ENCODE results near the gene AGAP1. TPM values are rescaled to one million over a fixed set of nuclear protein-coding genes. Genes with fewer than 3 reads are reported as not detected.

Gene AGAP1
- polyA plus RNA-seq, 1 donor from 2014 or later = 17.4 TPM

GRCh38 chr2:235926229-235926628 lies 432.4 kb downstream of the AGAP1 start:
- no peaks in the 10 kb centered on the region for H3K27me3 ChIP-seq (ENCODE audit: insufficient read depth, low read depth, low read length)
- no peak overlapping the region for H3K4me2 ChIP-seq (ENCODE audit: low read length)
- H3F3A ChIP-seq (ENCODE audit: insufficient read depth, low read length, poor library complexity, severe bottlenecking) = no peaks in the 10 kb centered on the region
- H3K36me3 ChIP-seq (ENCODE audit: insufficient read depth, low read length) = no peaks in the 10 kb centered on the region
- H3K79me2 ChIP-seq (replicated peaks; ENCODE audit: insufficient read depth, low read length) = no peaks in the 10 kb centered on the region
- H3K27ac ChIP-seq (ENCODE audit: low read length) = no peak overlapping the region
- TF ChIP-seq MXI1 (conservative IDR thresholded peaks at IDR 0.05; ENCODE audit: poor library complexity, severe bottlenecking) (no peak), POLR2AphosphoS5 (IDR thresholded peaks at IDR 0.05) (no peak), EP300 (conservative IDR thresholded peaks at IDR 0.05; ENCODE audit: poor library complexity, severe bottlenecking) (no peak), REST (IDR thresholded peaks at IDR 0.05; ENCODE audit: borderline replicate concordance) (no peak), EZH2 (IDR thresholded peaks at IDR 0.05; ENCODE audit: borderline replicate concordance, insufficient read depth, low read length, poor library complexity, severe bottlenecking) (no peak), SMC3 (conservative IDR thresholded peaks at IDR 0.05; ENCODE audit: poor library complexity) (no peak), CTCF (IDR thresholded peaks at IDR 0.05; ENCODE audit: poor library complexity, severe bottlenecking) (no peak), RAD21 (conservative IDR thresholded peaks at IDR 0.05) (no peak), TAF1 (IDR thresholded peaks at IDR 0.05; ENCODE audit: low read depth) (no peak)
- H4K20me1 ChIP-seq (ENCODE audit: insufficient read depth) = no peaks in the 10 kb centered on the region
- no peaks in the 10 kb centered on the region for H3K9me2 ChIP-seq (ENCODE audit: insufficient read depth, low read length)
- H3K4me3 ChIP-seq (ENCODE audit: low read length) = no peak overlapping the region
- H2AFZ ChIP-seq (ENCODE audit: low read depth, low read length) = no peak overlapping the region
- no peak overlapping the region for H3K9ac ChIP-seq (ENCODE audit: low read length)
- no peaks in the 10 kb centered on the region for H3K9me3 ChIP-seq (ENCODE audit: low read length)

- no peak overlapping the region for H2AFZ ChIP-seq (ENCODE audit: low read depth, low read length)
- no peak overlapping the region for H3K4me2 ChIP-seq (ENCODE audit: low read length)
- H3K4me3 ChIP-seq (ENCODE audit: low read length) = no peak overlapping the region
- H3K36me3 ChIP-seq (ENCODE audit: insufficient read depth, low read length) = no peaks in the 10 kb centered on the region
- H3K9me2 ChIP-seq (ENCODE audit: insufficient read depth, low read length) = no peaks in the 10 kb centered on the region
- H3K79me2 ChIP-seq (replicated peaks; ENCODE audit: insufficient read depth, low read length) = no peaks in the 10 kb centered on the region
- H3K27ac ChIP-seq (ENCODE audit: low read length) = no peak overlapping the region
- TF ChIP-seq MXI1 (conservative IDR thresholded peaks at IDR 0.05; ENCODE audit: poor library complexity, severe bottlenecking) = no peak
- TF ChIP-seq EZH2 (IDR thresholded peaks at IDR 0.05; ENCODE audit: borderline replicate concordance, insufficient read depth, low read length, poor library complexity, severe bottlenecking) = no peak
- no peak for TF ChIP-seq EP300 (conservative IDR thresholded peaks at IDR 0.05; ENCODE audit: poor library complexity, severe bottlenecking)
- no peak for TF ChIP-seq RAD21 (conservative IDR thresholded peaks at IDR 0.05)
- no peak for TF ChIP-seq REST (IDR thresholded peaks at IDR 0.05; ENCODE audit: borderline replicate concordance)
- no peak for TF ChIP-seq SMC3 (conservative IDR thresholded peaks at IDR 0.05; ENCODE audit: poor library complexity)
- no peak for TF ChIP-seq POLR2AphosphoS5 (IDR thresholded peaks at IDR 0.05)
- TF ChIP-seq TAF1 (IDR thresholded peaks at IDR 0.05; ENCODE audit: low read depth) = no peak
- TF ChIP-seq CTCF (IDR thresholded peaks at IDR 0.05; ENCODE audit: poor library complexity, severe bottlenecking) = no peak
- H3K27me3 ChIP-seq (ENCODE audit: insufficient read depth, low read depth, low read length) = no peaks in the 10 kb centered on the region
- no peaks in the 10 kb centered on the region for H3F3A ChIP-seq (ENCODE audit: insufficient read depth, low read length, poor library complexity, severe bottlenecking)
- H3K9me3 ChIP-seq (ENCODE audit: low read length) = no peaks in the 10 kb centered on the region
- no peak overlapping the region for H3K9ac ChIP-seq (ENCODE audit: low read length)
- no peaks in the 10 kb centered on the region for H4K20me1 ChIP-seq (ENCODE audit: insufficient read depth)
Measured at GRCh38 chr2:235928751-235929370, 435.0 kb downstream of the AGAP1 start.

All from neural cell (in vitro differentiated cells).